HG03175 (cell line): ENCODE results near the gene SEPTIN1.

ENCODE experiments used
- ATAC-seq: cut with Tn5 transposase; IDR thresholded peaks from one replicate; pipeline ENCODE4 v1.9.1; 2021; ENCODE audit warnings: mild to moderate bottlenecking, moderate library complexity; ENCODE audit not compliant: unreplicated experiment

Gene SEPTIN1, protein sequence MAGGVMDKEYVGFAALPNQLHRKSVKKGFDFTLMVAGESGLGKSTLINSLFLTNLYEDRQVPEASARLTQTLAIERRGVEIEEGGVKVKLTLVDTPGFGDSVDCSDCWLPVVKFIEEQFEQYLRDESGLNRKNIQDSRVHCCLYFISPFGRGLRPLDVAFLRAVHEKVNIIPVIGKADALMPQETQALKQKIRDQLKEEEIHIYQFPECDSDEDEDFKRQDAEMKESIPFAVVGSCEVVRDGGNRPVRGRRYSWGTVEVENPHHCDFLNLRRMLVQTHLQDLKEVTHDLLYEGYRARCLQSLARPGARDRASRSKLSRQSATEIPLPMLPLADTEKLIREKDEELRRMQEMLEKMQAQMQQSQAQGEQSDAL

DNA sequence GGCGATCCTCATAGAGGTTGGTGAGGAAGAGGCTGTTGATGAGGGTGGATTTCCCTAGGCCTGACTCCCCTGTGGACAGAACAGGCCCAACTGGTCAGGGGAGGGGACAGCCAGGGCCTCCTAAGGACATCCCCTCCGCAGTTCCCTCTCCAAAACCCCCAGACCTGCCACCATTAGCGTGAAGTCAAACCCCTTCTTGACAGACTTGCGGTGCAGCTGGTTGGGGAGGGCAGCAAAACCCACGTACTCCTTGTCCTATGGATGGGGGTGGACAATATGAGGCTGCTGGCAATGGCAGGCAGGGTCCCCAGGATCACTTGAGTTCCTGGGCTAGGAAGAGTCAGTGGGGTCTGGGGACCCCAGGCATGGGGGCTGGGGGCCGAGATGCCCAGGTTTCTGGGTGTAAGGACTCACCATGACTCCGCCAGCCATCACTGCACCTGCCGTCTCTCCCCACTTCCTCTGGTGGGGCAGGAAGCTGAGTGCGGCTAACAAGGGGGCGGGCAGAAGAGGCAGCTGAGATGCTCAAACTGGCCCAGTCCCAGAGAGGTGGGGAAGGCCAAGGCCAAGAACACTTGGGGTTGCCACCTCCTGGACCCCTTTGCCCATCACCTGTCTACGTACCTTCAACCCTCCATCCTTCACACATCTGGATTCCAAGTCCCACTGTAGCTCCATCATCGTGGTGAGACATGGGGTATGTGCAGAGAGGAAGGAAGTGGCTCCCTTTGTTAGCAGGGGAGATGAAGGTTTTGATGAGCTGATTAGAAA, at the start of gene SEPTIN1:
Gene SEPTIN1 (minus strand): TSS at position 451 of the 771 bp plus-strand sequence. CDS start 19 bp downstream, at position 432.
- no peak for ATAC-seq

DNA sequence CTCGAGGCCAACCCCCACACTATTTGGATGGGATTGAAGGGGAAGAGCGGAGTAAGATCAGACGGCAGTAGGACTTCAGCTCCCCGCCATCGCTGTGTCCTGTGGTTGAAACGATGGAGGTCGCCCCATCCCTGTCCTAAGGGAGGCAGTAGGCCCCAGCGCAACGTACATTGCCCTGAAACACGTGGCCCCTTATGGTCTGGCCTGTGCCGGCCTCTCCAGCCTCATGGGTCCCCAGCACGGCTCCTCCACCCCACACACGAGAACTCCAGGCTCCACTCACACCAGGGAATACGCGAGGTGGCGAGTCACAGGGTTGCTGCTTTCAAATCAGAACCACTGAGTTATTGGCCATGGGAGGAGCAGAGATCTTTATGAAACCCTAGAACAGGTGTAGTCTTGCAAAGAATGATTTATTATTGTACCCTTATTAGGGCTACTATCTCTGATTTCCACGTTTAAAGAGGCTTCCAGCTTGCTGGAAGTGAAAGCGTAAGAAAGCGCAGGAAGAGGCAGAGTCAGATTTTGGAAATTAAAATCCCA, 48.1 kb upstream of the SEPTIN1 start:
- no peak for ATAC-seq

DNA sequence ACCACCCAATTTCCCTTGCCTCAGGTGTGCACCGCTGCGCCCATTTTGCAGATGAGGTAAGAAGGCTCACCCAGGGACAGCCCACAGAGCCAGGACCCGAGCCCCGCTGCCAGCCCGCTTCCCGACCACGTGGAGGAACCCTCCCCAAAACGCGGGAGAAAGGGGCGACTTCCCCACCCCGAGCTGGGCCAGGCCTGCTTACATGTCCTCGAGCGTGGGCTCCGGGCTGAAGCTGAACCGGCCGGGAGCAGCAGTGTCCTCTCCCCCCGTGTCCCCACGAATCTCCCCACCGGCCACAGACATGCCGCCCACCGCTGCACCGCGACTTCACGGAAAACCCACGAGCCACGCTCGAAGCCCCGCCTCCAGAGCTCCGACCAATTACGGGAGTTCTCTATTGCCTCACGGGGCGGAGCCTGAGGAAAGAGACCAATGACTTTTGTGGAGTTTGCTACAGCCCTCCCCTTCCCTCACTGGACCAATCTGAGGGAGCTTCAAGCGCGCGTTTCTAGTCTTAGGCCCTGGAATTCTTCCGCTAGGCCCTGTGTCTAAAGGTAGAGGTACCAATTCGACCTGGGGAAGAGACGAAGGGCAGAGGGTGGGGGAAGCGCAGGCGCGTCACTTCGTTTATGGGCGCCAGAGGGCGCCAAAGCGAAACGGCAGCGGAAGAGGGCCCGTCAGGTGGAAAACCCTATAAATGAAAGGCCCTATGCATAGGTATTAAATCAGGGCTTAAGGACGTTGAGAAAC, 47.5 kb upstream of the SEPTIN1 start, which contains the start of gene DCTPP1:
Gene DCTPP1 (minus strand): TSS at position 353 of the 750 bp plus-strand sequence. CDS start 50 bp downstream, at position 303.
- ATAC-seq, result peak; percentile 97

DNA sequence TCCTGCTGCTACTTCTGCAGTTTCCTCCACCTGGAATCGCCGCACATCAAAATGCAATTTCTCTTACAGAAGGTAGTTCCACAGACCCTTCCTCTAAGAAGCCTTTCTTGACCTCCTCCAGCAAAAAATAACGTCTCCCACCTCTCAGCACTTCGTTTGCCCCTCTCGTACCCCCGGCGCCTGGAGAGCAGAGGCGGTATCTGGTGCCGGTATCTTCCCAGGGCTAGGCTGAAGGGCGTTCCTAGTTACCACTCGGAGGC, 47.0 kb upstream of the SEPTIN1 start:
- ATAC-seq, result no peak

DNA sequence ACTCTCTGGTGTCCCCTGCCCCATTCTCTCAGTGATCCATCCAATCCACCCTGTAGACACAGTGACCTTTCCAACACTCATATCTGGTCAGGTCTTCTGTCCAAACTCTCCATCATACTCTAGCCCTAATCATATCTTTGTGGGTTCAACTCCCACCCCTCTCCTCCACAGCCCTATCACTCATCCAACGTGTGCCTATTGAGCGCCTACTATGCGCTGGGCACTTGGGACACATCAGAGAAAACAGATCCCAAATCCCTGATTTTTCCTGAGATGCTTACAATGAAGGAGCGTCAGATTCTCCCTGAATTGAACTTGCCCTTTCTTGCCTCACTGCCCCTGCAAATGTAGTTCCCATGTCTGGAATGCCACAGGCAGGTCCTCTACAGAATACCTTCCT, 45.7 kb upstream of the SEPTIN1 start:
- no peak for ATAC-seq

DNA sequence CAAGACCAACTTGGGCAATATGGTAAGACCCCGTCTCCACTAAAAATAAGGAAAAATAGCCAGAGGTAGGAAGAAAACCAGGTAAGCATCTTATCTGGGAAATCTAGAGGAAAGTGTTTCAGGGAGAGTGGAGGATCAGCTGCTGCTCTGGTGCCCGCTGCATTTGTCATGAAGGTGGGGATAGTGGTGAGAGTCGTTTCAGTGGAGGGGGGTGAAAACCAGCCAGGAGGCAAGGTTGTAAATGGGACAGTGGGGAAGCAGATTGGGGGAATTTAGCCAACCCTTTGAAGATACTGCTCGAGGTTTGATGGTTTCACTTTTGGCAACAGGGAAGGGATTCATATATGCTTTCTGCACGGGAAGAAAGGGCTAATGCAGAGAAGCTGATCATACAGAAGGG, 38.6 kb upstream of the SEPTIN1 start:
- ATAC-seq, result no peak

DNA sequence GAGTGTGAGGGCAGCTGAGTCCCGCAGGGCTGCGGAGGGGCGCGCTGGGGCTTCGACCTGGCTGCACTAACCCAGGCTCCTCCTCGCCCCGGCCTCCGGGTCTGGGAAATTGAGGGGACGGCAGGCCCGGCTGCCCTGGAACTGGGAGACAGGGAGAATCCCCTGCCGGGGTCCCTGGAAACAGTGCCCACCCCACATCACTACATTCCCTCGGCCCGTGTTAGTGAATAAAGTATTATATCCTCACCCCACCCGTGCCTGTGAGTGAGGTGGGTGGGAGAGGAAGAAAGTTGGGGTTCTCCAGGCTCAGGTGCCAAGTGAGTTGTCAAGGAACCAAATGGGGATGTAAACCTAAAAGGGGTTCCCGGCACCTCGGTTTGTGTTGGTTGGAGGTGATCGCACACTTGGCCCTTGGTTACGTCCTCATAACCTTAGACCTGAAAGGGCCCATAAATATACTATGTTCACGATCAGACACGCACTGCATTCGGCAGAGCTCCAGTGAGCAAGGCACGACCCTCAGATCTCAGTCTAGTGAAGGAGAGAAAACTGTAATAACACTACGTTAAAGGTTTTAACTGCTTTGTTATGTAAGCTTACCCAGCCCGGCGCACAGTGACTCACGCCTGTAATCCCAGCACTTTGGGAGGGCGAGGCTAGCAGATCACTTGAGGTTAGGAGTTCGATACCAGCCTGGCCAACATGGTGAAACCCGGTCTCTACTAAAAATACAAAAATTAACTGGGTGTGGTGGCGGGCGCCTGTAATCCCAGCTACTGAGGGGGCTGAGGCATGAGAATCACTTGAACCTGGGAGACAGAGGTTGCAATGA, 36.2 kb upstream of the SEPTIN1 start:
- no peak for ATAC-seq

DNA sequence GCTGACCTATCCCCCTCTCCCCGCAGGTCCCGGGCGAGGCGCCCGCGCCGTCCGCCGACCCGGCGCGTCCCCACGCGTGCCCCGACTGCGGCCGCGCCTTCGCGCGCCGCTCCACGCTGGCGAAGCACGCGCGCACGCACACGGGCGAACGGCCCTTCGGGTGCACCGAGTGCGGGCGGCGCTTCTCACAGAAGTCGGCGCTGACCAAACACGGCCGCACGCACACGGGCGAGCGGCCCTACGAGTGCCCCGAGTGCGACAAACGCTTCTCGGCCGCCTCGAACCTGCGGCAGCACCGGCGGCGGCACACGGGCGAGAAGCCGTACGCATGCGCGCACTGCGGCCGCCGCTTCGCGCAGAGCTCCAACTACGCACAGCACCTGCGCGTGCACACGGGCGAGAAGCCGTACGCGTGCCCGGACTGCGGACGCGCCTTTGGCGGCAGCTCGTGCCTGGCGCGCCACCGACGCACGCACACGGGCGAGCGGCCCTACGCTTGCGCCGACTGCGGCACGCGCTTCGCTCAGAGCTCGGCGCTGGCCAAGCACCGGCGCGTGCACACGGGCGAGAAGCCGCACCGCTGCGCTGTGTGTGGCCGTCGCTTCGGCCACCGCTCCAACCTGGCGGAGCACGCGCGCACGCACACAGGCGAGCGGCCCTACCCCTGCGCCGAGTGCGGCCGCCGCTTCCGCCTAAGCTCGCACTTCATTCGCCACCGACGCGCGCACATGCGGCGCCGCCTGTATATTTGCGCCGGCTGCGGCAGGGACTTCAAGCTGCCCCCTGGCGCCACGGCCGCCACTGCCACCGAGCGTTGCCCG, 35.4 kb upstream of the SEPTIN1 start:
- peak; percentile 76 for ATAC-seq

DNA sequence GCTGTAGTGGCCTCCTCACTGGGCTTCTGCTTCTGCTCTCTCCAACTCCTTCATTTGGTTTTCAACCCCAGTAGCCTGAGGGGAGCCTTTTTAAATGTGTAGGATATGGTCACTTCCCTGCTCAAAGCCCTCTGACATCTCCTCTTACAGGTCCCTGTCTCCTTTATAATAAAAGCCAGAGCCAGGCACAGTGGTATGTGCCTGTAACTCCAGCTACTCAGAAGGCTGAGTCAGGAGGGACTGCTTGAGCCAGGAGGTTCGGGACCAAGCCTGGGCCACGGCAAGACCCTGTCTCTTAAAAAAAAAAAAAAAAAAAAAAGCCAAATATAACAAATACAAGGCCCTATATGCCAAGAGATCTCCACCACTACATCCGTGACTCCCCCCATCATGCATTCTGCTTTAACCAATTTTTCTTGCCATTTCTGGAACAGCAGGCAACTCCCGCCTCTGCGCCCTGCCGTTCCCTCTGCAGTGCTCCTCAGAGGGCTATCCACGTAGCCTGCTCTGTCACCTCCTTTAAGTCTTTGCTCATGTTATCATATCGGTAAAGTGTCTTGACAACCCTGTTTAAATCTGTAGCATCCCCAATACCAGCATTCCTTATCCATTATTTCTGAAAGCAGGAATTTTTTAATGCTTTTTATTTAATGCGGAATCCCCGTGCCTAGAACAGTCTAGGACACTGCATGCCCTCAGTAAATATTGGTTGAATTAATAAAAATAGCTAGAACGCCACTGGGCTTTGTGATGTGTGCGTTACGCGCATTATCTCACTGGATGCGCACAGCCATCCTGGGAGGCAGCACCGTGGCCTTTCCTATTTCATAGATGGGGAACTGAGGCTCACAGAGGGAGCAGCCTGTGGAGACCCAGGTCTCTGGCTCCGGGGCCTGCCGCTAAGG, 34.5 kb upstream of the SEPTIN1 start:
- ATAC-seq, result no peak

DNA sequence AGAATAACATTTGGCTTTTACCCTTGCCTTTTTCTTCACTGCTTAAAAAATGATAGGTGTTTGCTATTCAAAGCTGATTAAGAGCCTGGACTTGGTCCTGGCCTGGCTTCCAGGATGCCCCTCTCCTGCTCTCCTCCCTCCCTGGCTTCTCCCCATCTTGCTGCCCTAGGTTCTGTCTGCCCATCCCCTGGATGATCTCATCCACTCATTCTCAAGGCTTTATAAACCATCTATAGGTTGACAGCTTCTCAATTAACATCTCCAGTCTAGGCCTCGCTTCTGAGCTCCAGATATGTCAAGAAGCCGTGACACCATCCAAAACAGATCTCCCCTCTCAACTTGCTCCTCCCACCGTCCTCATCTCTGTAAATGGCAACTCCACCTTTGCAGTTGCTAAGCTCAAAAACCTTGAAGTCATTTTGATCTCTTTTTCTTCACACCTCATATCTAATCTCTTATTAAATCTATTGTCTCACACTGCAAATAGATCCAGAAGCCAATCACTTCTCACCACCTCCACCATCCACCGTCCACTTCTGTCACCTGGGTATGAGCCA, 33.8 kb upstream of the SEPTIN1 start:
- no peak for ATAC-seq

DNA sequence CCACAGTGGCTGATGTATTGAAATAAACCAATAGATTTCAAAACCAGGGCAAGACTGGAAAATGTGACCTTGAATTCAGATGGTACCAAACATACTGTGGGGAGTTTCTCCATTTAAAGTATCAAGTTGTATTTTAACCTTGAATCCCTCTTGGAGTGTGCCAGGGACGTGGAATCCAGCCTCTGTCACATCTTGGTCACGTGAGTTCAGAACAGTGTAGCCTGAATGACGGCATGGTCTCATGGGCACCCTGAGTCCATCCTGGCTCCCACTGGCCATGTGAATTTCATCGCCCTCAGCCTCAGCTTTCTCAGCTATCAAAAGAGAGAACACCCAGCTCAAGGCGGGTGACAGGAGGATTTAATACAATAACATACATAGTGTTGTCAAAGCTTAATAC, 31.8 kb upstream of the SEPTIN1 start:
- no peak for ATAC-seq

DNA sequence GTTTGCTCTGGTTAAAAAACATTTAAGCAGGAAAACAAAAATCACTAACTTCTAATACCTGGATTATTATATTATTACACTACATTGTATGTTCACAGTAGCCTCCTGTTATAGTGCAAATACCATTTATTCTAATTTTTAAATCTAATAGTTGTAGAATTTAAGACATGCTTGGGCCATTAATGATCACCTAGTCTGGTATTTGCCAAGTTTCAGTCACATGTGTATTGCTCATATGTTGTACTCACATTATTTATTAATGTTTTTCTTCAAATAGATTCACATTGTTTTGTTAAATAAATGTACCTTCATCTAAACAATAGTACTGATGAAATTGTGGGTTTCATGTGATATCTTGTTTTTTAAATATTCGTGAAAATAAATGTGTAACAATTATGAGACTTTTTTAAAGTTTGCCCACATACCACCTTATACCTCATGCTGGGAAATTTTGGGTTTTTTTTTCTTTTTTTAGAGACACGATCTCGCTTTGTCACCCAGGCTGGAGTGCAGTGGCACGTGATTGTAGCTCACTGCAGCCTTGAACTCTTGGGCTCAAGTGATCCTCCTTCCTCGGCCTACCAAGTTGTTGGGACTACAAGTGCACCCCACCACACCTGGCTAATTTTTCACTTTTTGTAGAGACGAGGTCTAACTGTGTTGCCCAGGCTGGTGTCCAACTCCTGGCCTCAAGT, 30.9 kb upstream of the SEPTIN1 start:
- no peak for ATAC-seq

DNA sequence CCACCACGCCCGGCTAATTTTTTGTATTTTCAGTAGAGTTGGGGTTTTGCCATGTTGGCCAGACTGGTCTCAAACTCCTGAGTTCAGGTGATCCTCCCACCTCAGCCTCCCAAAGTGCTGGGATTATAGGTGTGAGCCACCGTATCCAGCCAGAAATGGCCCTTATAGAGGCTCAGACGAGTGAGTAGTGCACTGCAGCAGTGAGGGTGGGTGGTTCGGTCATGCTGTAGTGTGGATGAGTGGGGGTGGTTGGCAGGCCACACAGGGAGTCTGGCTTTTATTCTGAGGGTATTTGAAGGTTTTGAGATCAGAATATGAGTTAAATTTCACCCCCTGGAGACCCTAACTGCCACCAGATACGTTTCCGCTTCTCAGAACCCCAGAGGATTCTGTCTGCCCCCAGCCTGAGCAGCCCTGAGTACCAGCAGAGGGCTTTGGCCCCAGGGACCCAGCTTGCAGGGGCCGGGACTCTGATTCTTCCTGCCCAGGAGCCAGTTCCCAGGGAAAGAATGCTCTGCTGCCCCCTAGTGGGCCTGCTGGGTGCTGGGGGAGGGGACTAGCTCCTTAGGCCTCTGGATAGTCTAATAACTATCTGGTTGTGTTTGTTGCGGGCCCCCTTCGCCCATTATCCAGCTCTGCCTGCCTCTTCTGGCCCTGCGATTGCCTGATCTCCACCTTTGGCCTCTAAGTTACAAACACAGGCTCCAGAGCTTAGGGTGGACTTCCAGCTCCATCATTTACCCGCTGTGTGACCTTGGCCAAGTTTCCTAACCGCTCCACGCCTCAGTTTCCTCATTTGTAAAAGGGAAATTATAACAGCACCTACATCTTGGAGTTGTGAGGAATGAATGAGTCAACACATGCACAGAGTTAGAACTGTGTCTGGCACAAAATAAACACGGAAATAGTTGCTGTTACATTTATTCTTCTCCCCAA, 27.0 kb upstream of the SEPTIN1 start:
- ATAC-seq, result no peak

DNA sequence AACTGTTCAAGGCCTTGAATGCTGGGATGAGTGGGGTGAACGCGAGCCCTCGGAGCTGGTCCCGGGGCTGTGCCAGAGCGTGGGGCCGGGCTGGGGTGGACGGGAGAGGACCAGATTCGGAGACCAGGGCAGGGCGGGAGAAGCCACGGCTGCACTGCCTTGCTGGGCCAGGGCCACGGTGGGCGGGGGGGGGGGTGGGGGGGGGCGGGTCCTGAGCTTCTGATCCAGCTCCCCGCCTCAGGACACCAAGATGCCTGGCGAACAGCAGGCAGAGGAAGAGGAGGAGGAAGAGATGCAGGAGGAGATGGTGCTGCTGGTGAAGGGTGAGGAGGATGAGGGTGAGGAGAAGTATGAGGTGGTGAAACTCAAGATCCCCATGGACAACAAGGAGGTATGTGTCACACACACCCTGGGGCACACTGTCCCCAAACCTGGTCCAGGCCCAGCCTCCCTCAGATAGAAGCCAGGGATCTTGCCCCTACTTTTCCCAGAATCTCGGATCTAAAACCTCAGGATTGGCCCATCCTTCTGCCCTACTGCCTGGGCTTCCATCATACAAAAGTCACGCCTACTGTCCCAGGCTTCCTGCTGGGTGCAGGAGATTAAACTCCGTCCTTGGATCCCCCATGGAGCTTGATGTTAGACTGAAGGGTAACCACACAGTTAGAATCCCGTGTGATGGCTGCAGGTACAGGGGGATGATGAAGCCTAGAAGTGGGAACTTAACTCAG, 25.6 kb upstream of the SEPTIN1 start:
- no peak for ATAC-seq

DNA sequence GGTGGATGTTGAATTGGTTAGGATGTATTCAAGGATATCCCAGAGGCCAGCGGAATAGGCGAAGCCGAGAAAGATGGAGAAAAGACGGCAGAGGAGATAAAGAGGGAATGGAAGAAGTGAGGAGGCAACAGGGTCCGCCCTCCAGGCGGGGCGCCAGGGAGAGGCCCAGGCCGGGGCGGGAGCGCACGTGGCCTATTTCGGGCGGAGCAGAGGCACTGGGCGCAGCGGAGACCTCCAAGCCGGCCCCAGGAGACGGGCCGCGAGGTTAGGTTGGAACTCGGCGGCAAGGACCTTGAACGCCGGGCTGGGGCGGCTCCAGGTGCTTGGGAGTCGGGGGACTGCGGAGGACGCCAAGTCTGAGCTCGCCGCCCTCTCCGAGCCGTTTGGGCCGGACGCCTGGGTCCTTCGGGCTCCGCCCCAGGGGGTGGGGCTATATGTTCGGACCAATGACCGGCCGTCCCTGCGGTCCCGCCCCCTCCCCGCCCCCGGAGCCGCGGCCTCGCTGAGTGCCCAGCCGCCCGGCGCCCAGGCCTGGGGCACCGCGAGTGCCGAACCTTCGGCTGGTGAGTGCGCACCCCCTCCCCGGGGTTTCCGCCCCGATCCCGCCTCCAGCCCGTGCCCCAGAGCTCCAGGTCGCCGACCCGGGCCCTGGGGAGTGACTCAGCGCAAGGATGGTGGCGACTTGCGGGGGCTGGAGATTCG, 24.9 kb upstream of the SEPTIN1 start, which contains the start of gene ZNF771:
Gene ZNF771 (plus strand): TSS at position 505 of the 702 bp plus-strand sequence. CDS start 448 bp downstream, outside the sequence.
- ATAC-seq, result peak; percentile 70
